ENCODE measurements around the gene PLEKHA3. TPM values are rescaled to one million over a fixed set of nuclear protein-coding genes. Genes with fewer than 3 reads are reported as not detected.
A peak's percentile ranks its signal among the peaks of the same experiment; 100 is the strongest.

The PLEKHA3 gene
- total RNA-seq, 3 donors from 2014 or later (not counting 1 experiment from before 2014, with no cell fraction given) = 22.6 to 39.1 (median 34.5) TPM

DNA sequence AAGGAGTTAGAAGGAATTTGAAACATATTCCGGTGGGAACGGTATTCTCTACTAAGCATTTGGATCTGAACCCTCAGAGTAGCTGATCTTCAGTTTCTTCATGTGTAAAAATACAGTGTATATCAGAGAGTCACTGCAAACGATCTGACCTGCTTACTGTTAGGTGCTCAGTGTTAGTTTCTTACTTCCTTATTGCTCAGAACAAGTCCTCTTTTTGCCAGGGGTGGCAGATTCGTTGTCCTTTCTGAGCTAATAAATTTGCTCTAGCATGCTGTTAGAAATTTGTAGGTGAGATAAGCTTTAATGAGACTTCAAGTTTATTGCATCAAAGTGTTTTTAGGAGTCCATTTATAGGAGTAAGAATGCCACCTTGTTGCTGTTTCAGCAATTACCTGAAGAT, 15.8 kb downstream of the PLEKHA3 start:
- H3K4me1 ChIP-seq (ENCODE audit: control insufficient read depth, insufficient read depth, low read length) = no peaks in the 10 kb centered on the region
- H3K36me3 ChIP-seq (ENCODE audit: control insufficient read depth, insufficient read depth, low read length) = peaks cover 74% of the 10 kb centered on the region
- intact Hi-C loops (cut with micrococcal nuclease) = no loop called here
- no peaks in the 10 kb centered on the region for H3K27me3 ChIP-seq (ENCODE audit: control insufficient read depth, insufficient read depth, low read length)
- DNase-seq = no peak
- 91% methylated on average over 4 of the region's 4 CpGs for WGBS (ENCODE audit: insufficient coverage)
- H3K4me3 ChIP-seq (ENCODE audit: low read length) = no peak overlapping the region
- ATAC-seq = no peak
- Mint-ChIP-seq H3K27ac (peak overlapping the region in 1 of 2 donors; percentile 31), H3K27me3 (ENCODE audit: low read depth in 2 of 2) (no peaks in the 10 kb centered on the region), H3K9me3 (no peaks in the 10 kb centered on the region), H3K36me3 (peaks cover 19% of the 10 kb centered on the region), H3K4me1 (no peaks in the 10 kb centered on the region), H3K4me3 (no peak overlapping the region)
- no peak overlapping the region for H3K27ac ChIP-seq (ENCODE audit: low read length)
- TF ChIP-seq, protein P1, sequence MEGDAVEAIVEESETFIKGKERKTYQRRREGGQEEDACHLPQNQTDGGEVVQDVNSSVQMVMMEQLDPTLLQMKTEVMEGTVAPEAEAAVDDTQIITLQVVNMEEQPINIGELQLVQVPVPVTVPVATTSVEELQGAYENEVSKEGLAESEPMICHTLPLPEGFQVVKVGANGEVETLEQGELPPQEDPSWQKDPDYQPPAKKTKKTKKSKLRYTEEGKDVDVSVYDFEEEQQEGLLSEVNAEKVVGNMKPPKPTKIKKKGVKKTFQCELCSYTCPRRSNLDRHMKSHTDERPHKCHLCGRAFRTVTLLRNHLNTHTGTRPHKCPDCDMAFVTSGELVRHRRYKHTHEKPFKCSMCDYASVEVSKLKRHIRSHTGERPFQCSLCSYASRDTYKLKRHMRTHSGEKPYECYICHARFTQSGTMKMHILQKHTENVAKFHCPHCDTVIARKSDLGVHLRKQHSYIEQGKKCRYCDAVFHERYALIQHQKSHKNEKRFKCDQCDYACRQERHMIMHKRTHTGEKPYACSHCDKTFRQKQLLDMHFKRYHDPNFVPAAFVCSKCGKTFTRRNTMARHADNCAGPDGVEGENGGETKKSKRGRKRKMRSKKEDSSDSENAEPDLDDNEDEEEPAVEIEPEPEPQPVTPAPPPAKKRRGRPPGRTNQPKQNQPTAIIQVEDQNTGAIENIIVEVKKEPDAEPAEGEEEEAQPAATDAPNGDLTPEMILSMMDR (IDR thresholded peaks at IDR 0.05) = no peak
- no peaks in the 10 kb centered on the region for H3K9me3 ChIP-seq (ENCODE audit: control insufficient read depth, insufficient read depth, low read length)

DNA sequence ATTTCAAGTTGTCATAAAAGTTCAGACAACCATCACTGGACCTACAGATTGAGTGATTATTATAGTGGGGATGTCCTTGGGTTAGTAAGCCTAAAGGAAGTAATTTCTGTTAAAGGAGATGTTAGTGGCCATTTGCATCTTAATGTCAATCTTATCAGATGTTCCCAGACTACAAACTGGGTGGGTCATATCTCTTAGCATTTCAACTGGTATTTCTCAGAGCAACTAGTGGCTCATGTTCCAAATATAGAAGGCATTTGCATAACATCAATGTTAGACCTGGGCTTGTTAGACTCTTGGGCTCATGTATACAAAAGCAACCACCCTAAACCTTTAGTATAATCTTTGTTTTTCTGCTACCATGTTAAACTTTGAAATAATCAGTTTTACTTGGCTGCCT, 17.9 kb downstream of the PLEKHA3 start:
- TF ChIP-seq, protein P1 (IDR thresholded peaks at IDR 0.05) = no peak
- no peak overlapping the region for H3K4me3 Mint-ChIP-seq
- no peak overlapping the region for H3K27ac Mint-ChIP-seq
- no peaks in the 10 kb centered on the region for H3K4me1 ChIP-seq (ENCODE audit: control insufficient read depth, insufficient read depth, low read length)
- H3K27me3 ChIP-seq (ENCODE audit: control insufficient read depth, insufficient read depth, low read length) = no peaks in the 10 kb centered on the region
- no peaks in the 10 kb centered on the region for H3K9me3 Mint-ChIP-seq
- H3K36me3 ChIP-seq (ENCODE audit: control insufficient read depth, insufficient read depth, low read length) = peaks cover 87% of the 10 kb centered on the region
- no peaks in the 10 kb centered on the region for H3K27me3 Mint-ChIP-seq (ENCODE audit: low read depth in 2 of 2)
- peaks cover 38% of the 10 kb centered on the region for H3K36me3 Mint-ChIP-seq
- DNase-seq = no peak
- intact Hi-C loops (cut with micrococcal nuclease) = no loop called here
- ATAC-seq = no peak
- no peaks in the 10 kb centered on the region for H3K4me1 Mint-ChIP-seq
- no peaks in the 10 kb centered on the region for H3K9me3 ChIP-seq (ENCODE audit: control insufficient read depth, insufficient read depth, low read length)
- H3K4me3 ChIP-seq (ENCODE audit: low read length) = no peak overlapping the region
- no peak overlapping the region for H3K27ac ChIP-seq (ENCODE audit: low read length)

DNA sequence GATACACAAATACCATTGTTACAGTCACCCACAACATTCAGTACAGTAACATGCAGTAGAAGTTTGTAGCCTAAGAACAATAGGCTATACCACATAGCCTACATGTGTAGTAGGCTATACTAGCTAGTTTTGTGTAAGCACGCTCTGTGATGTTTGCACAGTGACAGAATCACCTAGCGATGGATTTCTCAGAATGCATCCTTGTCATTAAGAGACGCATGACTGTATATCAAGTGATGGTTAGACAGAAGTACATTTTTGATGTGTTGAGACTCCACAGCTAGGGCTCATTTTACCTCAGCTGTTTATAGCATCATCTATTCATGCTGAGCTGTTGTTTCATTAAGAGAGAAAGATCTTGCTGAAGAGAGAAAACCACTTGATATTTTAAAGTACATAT, 19.4 kb downstream of the PLEKHA3 start:
- Mint-ChIP-seq H3K4me1 (no peaks in the 10 kb centered on the region), H3K4me3 (no peak overlapping the region), H3K9me3 (no peaks in the 10 kb centered on the region), H3K36me3 (peaks cover 38% of the 10 kb centered on the region), H3K27me3 (ENCODE audit: low read depth in 2 of 2) (no peaks in the 10 kb centered on the region), H3K27ac (no peak overlapping the region)
- Histone ChIP-seq H3K4me1 (ENCODE audit: control insufficient read depth, insufficient read depth, low read length) (no peaks in the 10 kb centered on the region), H3K36me3 (ENCODE audit: control insufficient read depth, insufficient read depth, low read length) (peaks cover 86% of the 10 kb centered on the region), H3K27ac (ENCODE audit: low read length) (no peak overlapping the region), H3K27me3 (ENCODE audit: control insufficient read depth, insufficient read depth, low read length) (no peaks in the 10 kb centered on the region), H3K9me3 (ENCODE audit: control insufficient read depth, insufficient read depth, low read length) (no peaks in the 10 kb centered on the region), H3K4me3 (ENCODE audit: low read length) (no peak overlapping the region)
- intact Hi-C loops (cut with micrococcal nuclease) = no loop called here
- no peak for ATAC-seq
- TF ChIP-seq, protein P1 (IDR thresholded peaks at IDR 0.05) = no peak
- WGBS (ENCODE audit: insufficient coverage) = 94% methylated on average over 3 of the region's 3 CpGs
- no peak for DNase-seq

DNA sequence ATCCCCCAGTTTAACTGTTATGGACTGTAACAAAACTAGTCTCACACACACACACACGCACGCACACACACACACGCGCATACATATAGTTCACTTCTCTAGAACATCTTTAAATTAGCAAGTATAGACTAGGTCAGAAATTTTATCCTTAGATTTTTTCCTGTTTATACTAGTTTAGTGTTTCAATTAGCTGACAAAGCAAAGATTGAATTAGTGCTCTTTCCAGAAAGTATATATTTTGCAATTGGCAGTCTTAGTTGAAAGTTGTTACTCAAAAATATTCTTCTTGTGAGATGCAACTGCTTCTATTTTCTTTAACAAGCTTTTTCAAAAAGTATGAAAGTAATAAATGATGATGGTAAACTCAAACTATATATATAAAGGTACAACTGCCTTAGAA, 22.5 kb downstream of the PLEKHA3 start:
- no CpG with 5 or more reads among the region's 4 CpGs for WGBS (ENCODE audit: insufficient coverage)
- Mint-ChIP-seq H3K4me3 (no peak overlapping the region), H3K27ac (no peak overlapping the region), H3K4me1 (peaks cover 0 to 2% of the 10 kb centered on the region in 2 donors), H3K36me3 (peaks cover 26% of the 10 kb centered on the region), H3K9me3 (no peaks in the 10 kb centered on the region), H3K27me3 (ENCODE audit: low read depth in 2 of 2) (no peaks in the 10 kb centered on the region)
- TF ChIP-seq, protein P1 (IDR thresholded peaks at IDR 0.05) = no peak
- no peaks in the 10 kb centered on the region for H3K9me3 ChIP-seq (ENCODE audit: control insufficient read depth, insufficient read depth, low read length)
- no peak overlapping the region for H3K4me3 ChIP-seq (ENCODE audit: low read length)
- no peak overlapping the region for H3K27ac ChIP-seq (ENCODE audit: low read length)
- H3K27me3 ChIP-seq (ENCODE audit: control insufficient read depth, insufficient read depth, low read length) = no peaks in the 10 kb centered on the region
- intact Hi-C loops (cut with micrococcal nuclease) = no loop called here
- ATAC-seq = no peak
- H3K36me3 ChIP-seq (ENCODE audit: control insufficient read depth, insufficient read depth, low read length) = peaks cover 82% of the 10 kb centered on the region
- no peaks in the 10 kb centered on the region for H3K4me1 ChIP-seq (ENCODE audit: control insufficient read depth, insufficient read depth, low read length)
- DNase-seq = no peak
